ENCODE measurements around the gene TULP4.

TULP4 gene, protein sequence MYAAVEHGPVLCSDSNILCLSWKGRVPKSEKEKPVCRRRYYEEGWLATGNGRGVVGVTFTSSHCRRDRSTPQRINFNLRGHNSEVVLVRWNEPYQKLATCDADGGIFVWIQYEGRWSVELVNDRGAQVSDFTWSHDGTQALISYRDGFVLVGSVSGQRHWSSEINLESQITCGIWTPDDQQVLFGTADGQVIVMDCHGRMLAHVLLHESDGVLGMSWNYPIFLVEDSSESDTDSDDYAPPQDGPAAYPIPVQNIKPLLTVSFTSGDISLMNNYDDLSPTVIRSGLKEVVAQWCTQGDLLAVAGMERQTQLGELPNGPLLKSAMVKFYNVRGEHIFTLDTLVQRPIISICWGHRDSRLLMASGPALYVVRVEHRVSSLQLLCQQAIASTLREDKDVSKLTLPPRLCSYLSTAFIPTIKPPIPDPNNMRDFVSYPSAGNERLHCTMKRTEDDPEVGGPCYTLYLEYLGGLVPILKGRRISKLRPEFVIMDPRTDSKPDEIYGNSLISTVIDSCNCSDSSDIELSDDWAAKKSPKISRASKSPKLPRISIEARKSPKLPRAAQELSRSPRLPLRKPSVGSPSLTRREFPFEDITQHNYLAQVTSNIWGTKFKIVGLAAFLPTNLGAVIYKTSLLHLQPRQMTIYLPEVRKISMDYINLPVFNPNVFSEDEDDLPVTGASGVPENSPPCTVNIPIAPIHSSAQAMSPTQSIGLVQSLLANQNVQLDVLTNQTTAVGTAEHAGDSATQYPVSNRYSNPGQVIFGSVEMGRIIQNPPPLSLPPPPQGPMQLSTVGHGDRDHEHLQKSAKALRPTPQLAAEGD (N-terminal part only)

DNA sequence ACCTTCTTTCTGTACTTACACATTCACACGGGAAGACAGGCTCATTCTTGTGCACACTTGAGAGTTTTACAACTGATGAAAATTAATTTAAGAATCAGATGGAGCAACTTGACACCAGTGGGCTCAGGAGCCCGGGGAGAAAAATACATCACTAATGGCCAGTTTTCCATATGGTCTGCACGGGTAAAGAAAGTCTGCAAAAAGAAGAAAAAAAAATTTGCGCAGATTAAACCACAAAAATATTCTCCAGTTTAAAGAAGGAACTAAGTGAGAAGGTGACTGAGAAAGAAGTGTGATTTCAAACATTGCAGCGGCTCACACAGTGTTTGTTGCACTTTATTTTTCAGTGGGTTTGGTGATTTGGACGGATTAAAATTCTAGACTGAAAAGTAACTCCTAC is at the start of gene TULP4:
TSS of gene TULP4 (plus strand) at position 301 of the 400 bp plus-strand sequence. CDS start 1,552 bp downstream, outside the sequence.
- DNase-seq, result no peak

DNA sequence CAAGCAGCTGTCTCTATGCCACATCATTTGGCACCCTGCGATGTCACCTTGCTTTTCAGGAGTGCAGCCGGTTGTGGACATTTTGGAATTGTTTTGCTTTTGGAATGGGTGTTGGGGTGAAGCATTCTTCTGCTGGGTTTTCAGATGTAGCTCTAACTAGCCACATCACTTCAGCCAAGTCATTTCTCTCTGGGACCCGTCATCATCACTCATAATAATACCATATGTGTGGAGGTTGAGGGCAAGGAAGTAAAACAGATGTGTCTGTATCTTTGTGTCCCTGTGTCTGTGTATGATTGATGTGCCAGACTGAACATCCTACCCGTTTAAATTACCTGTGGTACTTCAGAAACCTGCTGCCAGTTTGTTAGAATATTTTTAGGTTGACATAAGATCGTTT is 49.5 kb upstream of the TULP4 start:
- DNase-seq, result no peak

DNA sequence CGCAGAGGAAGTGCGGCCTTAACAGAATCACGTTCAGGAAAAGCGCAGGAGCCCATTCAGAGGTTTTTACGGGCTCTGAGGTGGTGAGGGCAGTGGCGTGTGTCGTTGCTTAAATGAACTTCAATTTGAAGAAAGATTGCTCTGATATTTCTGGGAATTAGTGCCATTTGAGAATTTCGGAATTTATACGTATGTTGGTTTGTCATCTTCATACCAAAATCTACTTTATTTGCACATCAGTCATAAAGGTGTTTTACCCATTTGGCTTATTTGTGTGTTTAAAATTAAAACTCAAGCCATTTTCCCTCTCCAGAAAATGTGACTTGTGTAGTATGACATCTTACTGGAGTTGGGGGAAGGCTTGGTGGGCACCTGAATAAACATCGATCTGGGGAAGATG is 48.1 kb upstream of the TULP4 start:
- DNase-seq, result no peak

DNA sequence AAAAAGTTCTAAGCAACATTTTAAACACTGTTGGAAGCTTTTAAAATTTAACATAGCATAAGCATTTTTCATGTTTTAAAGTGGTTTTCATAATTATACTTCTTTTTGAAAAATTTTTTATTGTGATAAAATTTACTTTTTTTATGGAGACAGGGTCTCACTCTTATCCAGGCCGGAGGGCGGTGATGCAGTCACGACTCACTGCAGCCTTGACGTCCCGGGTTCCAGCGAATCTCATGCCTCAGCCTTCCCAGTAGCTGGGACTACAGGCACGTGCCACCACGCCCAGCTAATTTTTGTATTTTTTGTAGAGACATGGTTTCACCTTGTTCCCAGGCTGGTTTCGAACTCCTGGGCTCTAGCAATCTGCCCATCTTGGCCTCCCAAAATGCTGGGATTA is 46.1 kb upstream of the TULP4 start:
- DNase-seq, result no peak

DNA sequence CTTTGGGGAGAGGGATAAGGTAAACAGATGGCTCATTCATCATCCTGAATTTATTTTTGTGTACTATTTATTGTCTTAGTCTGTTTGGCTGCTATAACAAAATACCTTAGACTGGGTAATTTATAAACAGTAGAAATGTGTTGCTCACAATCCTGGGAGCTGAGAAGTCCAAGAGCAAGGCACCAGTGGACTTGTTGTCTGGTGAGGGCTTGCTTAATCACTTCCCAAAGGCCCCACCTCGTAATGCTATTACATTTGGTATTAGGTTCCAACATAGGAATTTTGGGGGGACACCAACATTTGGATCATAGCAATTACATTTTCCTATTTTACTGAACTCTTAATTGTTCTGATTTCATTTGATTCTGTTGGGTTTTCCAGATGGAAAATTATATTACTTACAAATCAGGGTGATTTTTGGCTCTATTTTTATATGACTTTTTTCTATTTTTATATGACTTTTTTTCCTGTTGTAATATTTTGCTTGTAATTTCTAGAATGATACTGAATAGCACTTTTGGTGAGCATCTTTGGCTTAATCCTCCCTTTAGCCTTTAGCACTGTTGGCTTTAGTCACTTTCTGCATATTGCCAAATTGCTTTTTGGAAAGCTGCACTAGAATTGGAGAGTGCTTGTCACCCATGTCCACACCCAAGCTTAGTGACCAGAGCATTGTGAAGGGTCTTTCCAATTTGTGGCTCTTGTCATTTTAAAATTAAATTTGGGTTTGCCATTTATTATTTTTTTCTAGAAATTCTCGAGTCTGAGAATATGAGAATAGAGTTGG is 43.7 kb upstream of the TULP4 start:
- no peak for DNase-seq

DNA sequence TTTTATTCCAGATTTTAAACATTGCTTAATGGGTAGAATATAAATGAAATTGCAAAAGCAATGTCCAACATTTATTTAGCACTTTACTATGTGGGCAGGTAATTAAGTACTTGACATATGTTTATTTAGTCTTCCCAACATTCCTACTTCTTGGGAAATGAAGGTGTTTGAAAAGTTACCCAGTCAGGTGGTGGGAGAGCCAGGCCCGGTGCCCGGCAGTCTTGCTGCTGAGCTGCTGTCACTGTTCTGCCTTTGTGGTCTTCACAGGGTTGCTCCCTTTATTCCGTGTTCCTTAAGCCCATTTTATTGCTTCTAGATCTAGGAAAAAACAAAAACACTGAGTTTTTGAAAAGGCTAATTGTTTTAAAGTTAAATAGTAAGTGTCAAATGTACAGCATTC is 42.6 kb upstream of the TULP4 start:
- no peak for DNase-seq

DNA sequence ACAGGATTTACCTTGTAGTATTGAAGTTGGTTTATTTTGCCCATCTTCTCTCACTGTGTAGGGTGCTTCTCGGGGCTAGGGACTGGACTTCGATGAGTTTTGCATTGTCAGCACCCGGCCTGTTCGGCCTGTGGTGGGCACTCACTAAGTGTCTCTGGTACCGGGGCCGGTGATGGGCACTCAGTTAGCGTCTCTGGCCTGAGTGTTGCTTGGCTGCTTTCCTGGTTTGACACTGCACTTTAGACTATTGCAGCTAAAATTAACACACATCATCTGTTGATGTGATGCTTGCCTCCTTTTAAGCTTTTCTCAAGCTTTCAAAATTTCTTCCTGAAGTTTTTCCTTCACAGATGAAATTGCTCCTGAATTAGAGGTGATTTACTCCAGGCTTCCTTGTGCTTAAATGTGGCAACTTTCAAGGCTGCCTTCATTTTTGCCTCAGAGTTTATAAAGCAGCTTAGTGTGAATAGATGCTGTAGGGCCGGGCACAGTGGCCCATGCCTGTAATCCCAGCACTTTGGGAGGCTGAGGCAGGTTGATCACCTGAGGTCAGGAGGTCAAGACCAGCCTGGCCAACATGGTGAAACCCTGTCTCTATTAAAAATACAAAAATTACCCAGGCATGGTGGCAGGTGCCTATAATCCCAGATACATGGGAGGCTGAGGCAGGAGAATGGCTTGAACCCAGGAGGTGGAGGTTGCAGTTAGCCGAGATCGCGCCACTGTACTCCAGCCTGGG is 41.7 kb upstream of the TULP4 start:
- DNase-seq, result no peak

DNA sequence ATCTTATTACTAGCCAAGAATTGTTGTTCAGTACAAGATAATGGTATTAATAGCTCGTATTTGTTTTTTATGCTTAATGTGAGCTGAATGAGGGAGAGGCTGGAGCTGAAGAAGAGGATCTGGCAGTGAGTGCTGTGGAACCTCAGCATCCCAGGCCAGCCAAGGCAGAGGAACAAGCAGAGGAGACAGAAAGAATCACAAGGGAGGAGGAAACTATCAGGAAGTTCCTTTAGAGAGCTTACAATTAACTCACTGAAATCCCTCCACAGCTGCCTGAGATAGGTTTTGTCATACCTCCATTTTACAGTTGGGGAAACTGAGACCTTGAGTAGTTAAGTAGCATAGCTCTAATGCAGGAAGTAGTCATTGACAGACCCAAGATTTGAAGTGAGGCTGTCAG is 39.9 kb upstream of the TULP4 start:
- DNase-seq, result no peak

DNA sequence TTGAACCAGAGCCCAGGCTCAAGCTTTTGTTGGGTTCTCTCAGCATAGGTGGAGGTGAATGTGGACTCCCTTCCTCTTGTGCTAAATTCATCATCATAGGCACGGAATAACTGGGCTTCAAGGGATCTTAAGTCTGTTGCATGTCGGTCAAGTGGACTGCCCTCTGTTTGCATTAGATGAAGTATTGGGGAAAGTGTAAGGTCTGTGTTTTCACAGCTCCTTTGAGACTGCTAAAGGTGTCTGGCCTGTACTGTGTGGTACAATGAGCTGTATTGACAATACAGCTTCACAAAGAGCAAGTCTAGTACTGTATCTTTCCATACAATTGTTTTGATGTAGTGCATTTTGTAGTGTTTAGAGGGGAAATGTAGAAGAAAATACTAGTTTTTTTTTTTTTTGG is 34.3 kb upstream of the TULP4 start:
- no peak for DNase-seq

DNA sequence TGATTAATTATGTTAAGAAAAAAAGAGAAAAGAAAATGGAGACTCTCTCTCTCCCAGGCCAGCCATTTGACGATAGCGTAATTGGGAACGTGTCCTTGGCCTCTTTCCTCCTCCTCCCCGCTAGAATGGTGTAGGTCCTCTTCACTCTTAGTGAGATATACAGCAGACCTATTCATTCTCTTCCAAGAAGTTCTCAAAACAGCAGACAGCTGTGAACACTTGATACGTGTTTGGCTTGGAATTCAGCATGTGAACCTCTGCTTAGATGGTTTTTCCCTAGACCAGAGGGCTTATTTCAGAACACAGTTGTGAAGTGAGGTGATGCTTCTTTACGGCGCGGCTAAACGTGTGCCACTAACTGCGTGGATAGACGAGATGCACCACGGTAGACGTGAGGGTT is 32.6 kb upstream of the TULP4 start:
- DNase-seq, result no peak

DNA sequence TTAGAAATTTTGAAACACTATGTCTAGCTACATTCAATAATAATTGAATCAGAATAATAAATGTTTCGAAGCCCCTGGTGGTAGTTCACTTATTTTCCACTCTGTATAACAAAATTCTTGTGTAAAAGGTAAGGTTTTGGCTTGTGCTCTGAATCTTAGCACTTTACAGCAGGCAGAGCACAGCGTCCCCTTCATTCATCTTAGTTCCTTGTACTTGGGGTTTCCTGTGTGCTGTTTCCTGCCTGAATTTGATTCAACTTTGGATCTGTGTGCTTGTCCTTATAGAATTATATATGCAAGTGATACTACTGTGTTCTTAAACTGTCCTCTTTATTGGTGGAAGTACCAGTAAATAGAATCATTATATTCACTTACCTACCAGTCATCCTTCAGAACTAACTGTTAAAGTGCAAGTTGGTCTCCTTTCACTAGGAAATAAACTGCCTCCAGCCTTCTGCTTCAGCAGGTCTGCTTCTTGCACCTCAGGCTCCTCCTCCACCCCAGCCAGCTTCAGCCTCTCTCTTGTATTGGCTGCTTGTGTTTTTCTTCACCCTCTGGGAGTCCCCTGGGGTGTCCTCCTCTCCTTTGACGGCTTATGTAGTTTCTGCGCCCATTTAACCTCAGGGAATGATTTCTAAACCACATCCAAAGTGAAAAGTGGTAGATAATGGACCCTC is 28.8 kb upstream of the TULP4 start:
- no peak for DNase-seq

DNA sequence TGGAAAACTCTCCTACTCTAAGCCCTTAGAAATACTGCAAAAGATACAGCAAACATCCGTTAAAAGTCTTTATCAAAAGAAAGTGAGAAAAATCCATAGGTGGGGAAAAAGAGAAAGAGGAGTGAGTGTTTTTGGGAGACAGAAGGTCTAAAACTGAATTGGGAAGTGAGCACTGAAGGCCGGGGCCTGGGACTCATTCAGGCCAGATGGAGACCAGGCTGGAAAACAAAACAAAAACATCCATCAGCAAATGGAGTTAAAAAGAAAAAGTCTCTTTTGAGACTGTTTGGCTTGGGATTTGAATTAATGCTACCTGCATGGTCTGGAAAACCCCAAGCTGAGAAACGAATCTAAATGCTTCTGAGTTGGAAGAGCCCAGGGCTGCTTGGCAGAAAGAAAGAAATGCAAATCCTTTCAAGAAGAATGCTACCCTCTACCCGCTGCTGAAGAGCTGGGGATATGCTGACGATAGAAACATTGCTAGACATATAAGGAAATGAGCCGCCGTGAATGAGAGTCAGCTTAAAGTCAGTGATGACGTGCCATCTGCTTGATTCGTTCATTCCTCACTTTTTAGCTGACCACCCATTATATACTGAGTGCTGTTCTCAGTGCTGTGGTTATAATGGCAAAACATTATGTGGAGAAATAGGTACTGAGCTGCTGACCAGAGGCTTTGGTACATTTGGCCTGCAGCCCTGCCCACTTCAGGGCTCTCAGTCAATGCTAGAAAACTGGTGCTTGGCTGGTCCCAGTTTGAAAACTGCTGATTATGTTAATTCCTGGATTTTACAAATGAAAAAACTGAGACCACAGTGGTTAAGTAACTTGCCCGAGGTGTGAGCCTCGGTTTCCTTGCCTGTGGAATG is 28.0 kb upstream of the TULP4 start:
- no peak for DNase-seq

DNA sequence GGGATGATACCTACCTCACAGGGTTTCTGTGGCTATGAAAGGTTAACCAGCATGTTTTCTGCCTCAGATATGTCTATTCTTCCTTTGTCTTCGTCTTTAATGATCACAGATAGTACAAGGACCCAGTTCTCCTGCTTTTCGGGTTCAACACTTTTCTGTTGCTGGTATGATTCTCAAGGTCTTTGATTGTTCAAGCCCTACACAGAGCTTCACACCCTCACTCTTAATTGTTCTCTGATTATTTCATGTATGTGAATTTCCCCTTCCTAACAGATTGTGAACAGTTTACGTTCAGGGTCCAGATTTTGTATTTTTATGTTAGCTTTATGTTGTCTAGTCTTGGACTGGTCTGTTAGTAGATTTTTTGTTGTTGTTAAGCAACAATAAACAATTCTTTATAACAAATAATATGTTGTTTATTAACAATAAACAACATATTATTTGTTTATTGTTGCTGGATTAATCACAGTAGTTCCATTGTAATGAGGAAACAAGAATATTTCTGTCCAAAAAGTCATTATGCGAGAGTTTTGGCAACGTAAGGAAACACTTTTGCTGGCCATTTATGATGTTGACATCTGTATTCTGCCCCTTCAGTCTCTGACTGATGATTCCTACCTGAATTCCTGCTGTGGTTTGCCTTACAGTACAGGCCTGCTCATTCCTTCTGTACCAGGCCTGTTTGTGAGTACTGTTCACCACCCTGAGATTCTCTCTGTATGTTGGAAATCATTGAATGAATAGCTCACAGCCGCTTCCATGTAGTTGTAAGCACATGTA is 27.2 kb upstream of the TULP4 start:
- DNase-seq, result no peak

DNA sequence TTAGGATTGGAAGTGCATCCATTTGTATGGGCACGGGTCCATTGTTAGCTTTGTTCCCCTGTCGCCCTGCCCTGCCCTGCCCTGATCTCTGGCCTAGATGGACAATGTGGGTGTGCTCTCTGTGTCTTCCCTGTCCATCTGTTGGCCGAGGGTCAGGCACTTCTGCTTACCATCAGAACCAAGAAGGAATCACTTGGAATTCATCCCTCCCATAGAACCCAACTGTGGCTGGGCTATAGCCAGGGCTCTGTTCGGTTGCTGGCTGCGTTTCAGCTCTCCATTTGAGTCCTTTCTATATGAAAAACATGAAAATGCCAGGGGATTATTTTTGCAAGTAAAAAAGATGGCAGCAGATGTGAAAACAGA is 26.6 kb upstream of the TULP4 start:
- no peak for DNase-seq

DNA sequence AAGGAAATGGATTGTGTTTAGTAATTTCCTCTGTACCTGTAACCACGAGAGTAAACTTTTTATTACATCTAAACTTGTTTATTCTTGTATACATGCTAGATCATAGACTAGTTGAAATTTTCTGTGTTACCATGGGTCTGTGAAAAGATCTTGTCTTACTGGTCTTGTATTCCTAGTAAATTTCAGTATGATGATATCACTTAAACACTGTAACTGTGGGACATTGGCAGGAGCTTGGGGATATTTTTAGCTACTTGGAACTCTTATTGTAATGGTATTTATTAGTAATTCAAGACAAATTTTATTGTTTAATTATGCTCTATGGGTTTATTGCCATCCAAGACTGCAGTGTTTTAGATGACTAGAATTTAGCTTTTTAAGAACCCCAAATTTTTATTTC is 25.9 kb upstream of the TULP4 start:
- DNase-seq, result no peak

DNA sequence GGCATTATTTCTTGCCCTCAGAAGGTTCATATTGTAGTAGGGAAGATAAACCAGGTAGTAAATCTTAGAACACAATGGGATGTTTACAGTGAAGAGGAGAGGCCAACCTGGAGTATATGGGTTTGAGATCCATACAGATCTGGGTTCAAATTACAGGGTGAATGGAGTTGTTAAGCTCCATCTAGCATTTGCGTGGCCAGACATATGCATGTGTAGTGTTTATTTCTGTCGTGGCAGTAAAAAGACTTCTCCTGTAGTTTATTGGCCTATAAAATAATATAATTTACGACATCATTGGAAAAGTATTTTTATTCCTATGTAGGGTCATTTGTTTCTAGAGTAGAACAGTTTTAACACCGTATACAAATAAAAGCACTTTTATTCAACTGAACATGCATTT is 25.2 kb upstream of the TULP4 start:
- DNase-seq, result no peak

DNA sequence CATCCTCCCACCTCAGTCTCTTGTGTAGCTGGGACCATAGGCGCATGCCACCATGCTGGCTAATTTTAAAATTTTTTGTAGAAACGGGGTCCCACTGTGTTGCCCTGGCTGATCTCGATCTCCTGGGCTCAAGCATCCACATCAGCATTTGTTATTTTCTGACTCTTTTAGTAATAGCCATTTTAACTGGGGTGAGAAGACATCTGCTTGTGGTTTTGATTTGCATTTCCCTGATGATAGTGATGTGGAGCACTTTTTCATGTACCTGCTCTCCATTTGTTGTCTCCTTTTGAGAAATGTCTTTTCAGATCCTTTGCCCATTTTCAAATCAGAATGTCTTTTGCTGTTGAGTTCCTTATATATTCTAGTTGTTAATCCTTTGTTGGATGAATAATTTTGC is 22.2 kb upstream of the TULP4 start:
- no peak for DNase-seq

DNA sequence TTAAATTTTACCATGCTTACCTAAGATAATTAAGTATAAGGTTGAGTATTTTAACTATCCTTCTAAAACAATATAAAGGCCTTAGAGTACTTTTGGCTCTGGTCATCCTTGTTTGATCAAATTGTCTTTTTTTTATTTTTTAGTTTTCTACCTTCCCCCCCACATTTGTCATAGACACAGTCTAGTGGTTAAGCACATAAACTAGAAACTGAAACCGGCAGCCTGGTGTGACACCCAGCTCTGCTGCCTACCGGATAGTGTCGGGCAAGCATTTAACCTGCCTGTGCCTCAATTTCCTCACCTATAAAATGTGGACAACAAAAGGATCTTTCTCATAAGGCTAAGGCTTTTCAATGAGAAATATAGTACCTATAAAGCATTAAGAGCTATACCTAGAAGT is 21.6 kb upstream of the TULP4 start:
- DNase-seq, result no peak

DNA sequence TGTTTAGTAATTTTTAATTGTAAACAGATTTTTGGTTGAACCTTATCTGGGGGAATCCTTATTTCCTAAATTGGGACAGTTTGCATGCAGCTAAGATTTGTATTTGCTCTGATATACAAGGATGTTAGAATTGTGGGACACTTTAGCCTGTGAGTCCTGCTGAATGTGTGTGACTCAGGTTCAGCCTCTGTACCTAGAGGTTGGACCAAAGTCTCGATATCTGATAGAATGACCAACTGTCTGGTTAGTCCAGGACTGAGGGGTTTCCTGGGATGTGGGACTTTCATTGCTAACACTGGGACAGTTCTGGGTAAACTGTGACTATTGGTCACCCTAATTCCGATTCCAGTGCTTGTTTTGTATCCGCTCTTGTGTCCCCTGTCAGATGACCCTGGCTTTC is 20.2 kb upstream of the TULP4 start:
- DNase-seq, result no peak

DNA sequence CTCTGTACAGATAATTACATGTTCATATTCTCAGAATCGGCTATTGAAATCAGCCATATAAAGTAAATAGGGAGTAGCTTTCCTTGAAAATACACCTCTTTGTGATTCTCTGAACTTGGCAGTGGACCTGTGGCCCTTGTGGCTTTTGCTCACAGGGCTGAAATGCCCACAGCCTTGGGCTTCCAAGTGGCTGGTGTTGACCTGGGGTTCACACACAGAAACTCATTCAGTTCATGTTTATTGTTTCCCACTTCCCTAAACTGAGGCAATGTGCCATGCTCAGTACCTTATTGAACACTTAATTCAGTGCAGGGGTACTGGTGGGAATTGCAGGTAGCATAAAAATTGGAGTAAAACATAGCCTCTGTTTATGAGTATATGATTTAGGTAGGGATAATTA is 19.1 kb upstream of the TULP4 start:
- no peak for DNase-seq

All from NCI-H2107 (cell line).